DND-41 (cell line): ENCODE results near the gene PCTP.

Source experiments
- ATAC-seq: fragments of 200-7000 bp; cut with Tn5 transposase; 3 replicates; pipeline ENCODE4 v1.9.1; 2021; ENCODE audit warnings: low read depth; ENCODE audit not compliant: insufficient read depth
- DNase-seq: peaks from one replicate; pipeline ENCODE4 v3.0.0-alpha.2; 2020
- H2AFZ ChIP-seq: 2 replicates; pipeline ENCODE4 v1.6.0; 2012; ENCODE audit warnings: low read depth, low read length
- H3K27ac ChIP-seq: 2 replicates; pipeline ENCODE4 v1.5.1; 2012; ENCODE audit warnings: low read length, inconsistent platforms
- H3K27me3 ChIP-seq: fragments of 200-600 bp; sonication (generic); 2 replicates; pipeline ENCODE4 v1.6.0; 2012; ENCODE audit warnings: low read length, mild to moderate bottlenecking, inconsistent platforms; ENCODE audit not compliant: insufficient read depth, poor library complexity
- H3K36me3 ChIP-seq: 2 replicates; pipeline ENCODE4 v1.5.1; 2012; ENCODE audit warnings: low read length, inconsistent platforms; ENCODE audit not compliant: insufficient read depth
- H3K4me1 ChIP-seq: 2 replicates; pipeline ENCODE4 v1.5.1; 2012; ENCODE audit warnings: mild to moderate bottlenecking, low read length; ENCODE audit not compliant: insufficient read depth
- H3K4me2 ChIP-seq: 2 replicates; pipeline ENCODE4 v1.6.0; 2012; ENCODE audit warnings: mild to moderate bottlenecking, moderate library complexity, low read length, inconsistent platforms; ENCODE audit not compliant: insufficient read depth
- H3K4me3 ChIP-seq, 2 experiments: fragments of 200-600 bp in 1 of 2; shearing (Covaris generic) in 1 of 2; 2 replicates each; pipeline ENCODE4 v1.5.1; 2012 to 2016; ENCODE audit warnings: inconsistent platforms in 2 of 2, low read length in 2 of 2, mild to moderate bottlenecking in 2 of 2, low read depth in 1 of 2, moderate library complexity in 1 of 2
- H3K79me2 ChIP-seq: 2 replicates; pipeline ENCODE4 v1.6.0; 2012; ENCODE audit warnings: low read length, inconsistent platforms; ENCODE audit not compliant: insufficient read depth
- H3K9ac ChIP-seq: 2 replicates; pipeline ENCODE4 v1.6.0; 2012; ENCODE audit warnings: low read depth, mild to moderate bottlenecking, inconsistent platforms, low read length, moderate library complexity
- H3K9me3 ChIP-seq: 2 replicates; pipeline ENCODE4 v1.5.1; 2012; ENCODE audit warnings: low read length, moderate library complexity, mild to moderate bottlenecking, inconsistent platforms; ENCODE audit not compliant: insufficient read depth, severe bottlenecking
- H4K20me1 ChIP-seq: 2 replicates; pipeline ENCODE4 v1.6.0; 2012; ENCODE audit warnings: low read length; ENCODE audit not compliant: insufficient read depth
- EZH2 ChIP-seq: IDR thresholded peaks from 3 replicates; pipeline ENCODE4 v1.6.1; 2012; ENCODE audit warnings: borderline replicate concordance, low read depth, mild to moderate bottlenecking, moderate library complexity, low read length, inconsistent platforms; ENCODE audit not compliant: severe bottlenecking
- TF ChIP-seq, protein P1 (sequence below): IDR thresholded peaks from 2 replicates; pipeline ENCODE4 v1.5.1; 2012; ENCODE audit warnings: borderline replicate concordance, low read length, moderate library complexity, mild to moderate bottlenecking; ENCODE audit not compliant: poor library complexity, severe bottlenecking; ENCODE audit errors: extremely low read depth

PCTP gene

DNA sequence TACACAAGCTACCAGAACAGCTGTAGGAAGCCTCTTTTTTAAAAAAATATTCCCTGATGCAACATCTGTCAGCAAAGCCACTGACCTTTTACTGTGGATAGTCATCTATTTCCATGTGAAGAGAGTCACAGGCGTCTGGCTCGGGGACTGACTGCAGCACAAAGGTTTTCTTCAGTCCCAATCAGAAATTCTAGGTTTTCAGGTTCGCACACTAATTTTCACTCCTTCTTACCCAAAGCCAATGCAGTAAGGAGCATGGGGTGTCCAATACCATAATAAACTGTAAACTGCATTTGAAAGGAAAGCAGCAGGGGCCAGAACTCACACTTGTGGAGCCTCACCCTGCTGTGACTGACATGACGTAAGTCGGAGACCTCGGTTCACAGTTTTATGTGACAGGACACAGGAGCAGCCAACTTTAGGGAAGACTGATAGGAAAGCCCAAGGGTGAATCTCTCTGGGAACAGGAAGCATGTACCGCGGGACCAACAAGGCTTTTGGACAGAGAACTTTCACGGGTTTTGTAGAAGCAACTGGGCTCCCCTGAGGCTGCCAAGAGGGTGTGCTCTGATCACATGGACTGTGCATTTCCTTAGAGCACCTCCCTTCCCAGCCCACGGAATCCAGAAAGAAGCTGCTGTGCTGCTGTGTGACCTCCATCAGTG, 19.1 kb upstream of the PCTP start:
- H2AFZ ChIP-seq, result no peak overlapping the region
- no peak overlapping the region for H3K27ac ChIP-seq
- no peaks in the 10 kb centered on the region for H3K27me3 ChIP-seq
- no peak overlapping the region for H3K9ac ChIP-seq
- no peaks in the 10 kb centered on the region for H3K36me3 ChIP-seq
- H3K4me2 ChIP-seq, result no peak overlapping the region
- H4K20me1 ChIP-seq, result no peaks in the 10 kb centered on the region
- no peak for ATAC-seq
- no peak for TF ChIP-seq EZH2
- TF ChIP-seq, protein P1, sequence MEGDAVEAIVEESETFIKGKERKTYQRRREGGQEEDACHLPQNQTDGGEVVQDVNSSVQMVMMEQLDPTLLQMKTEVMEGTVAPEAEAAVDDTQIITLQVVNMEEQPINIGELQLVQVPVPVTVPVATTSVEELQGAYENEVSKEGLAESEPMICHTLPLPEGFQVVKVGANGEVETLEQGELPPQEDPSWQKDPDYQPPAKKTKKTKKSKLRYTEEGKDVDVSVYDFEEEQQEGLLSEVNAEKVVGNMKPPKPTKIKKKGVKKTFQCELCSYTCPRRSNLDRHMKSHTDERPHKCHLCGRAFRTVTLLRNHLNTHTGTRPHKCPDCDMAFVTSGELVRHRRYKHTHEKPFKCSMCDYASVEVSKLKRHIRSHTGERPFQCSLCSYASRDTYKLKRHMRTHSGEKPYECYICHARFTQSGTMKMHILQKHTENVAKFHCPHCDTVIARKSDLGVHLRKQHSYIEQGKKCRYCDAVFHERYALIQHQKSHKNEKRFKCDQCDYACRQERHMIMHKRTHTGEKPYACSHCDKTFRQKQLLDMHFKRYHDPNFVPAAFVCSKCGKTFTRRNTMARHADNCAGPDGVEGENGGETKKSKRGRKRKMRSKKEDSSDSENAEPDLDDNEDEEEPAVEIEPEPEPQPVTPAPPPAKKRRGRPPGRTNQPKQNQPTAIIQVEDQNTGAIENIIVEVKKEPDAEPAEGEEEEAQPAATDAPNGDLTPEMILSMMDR, result no peak
- no peak for DNase-seq
- H3K4me1 ChIP-seq, result no peaks in the 10 kb centered on the region
- H3K9me3 ChIP-seq, result no peaks in the 10 kb centered on the region
- H3K4me3 ChIP-seq, result no peak overlapping the region
- H3K79me2 ChIP-seq, result no peaks in the 10 kb centered on the region

DNA sequence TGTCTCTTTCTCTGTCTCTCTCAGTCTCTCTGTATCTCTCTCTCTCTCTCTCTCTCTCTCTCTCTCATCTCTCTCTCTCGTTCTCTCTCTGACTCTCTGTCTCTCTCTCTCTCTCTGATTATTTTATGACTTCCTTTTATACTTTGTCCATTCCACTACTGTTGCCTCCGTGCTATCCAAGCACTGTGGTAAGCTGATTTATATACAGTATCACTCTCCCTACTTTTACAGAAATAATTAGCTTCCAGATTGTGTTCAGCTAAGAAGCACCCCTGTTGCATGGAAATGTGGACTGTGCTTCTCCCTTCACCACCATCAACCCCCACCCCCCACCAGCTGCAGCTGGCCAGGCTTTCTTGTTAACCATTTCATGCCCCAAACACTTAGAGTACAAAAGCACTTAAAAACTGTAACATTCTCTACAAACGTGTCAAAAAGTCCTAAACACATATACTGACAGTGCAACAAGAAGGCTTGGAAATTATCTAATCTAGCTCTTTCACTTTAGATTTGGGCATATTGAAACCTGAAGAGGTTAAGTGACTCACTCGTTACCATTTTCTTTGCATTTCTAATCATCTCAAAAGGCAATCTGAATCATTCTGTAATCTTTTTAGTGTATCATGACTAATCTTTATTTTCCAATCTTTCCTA, 16.6 kb upstream of the PCTP start:
- Histone ChIP-seq H3K4me3 (no peak overlapping the region), H4K20me1 (no peaks in the 10 kb centered on the region), H3K36me3 (no peaks in the 10 kb centered on the region), H3K9me3 (no peaks in the 10 kb centered on the region), H2AFZ (no peak overlapping the region), H3K4me2 (no peak overlapping the region), H3K4me1 (no peaks in the 10 kb centered on the region), H3K9ac (no peak overlapping the region), H3K27me3 (no peaks in the 10 kb centered on the region), H3K27ac (no peak overlapping the region), H3K79me2 (no peaks in the 10 kb centered on the region)
- ATAC-seq, result no peak
- DNase-seq, result no peak
- TF ChIP-seq, protein P1, result no peak
- no peak for TF ChIP-seq EZH2

DNA sequence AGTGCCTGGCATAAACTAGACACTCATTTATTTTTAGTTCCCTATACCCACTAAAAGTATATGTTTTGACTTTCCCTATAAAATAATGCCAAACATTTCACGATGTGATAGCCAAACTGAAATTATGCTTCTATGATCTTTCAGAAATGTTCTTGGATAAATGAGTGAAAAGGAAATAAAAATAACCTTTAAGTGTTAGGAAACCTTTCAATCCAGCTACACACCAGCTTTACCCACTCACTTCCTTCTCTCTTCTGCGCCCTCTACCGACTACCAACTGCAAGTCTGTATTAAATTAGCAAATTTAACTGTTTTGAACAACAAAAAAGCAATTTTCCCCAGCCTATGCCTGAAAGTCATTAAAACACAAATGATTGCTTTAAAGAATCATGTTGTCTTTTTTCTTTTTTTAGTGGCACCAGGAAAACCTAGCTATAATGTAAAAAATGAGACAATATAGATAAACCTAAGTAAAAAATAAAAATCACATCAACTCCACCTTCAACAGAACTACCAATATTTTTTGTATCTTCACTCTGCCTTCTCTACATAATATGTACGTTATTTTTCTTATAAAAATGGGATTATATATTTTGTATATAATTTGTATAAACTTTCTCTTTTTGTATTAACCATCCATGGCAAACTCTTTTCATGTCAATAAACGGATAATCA, 15.0 kb upstream of the PCTP start:
- ATAC-seq (peak; percentile 66; the same call in 2 of the 3 replicates), DNase-seq (peak; percentile 46)
- Histone ChIP-seq H3K27me3 (no peaks in the 10 kb centered on the region), H3K4me2 (no peak overlapping the region), H3K79me2 (no peaks in the 10 kb centered on the region), H2AFZ (no peak overlapping the region), H3K36me3 (no peaks in the 10 kb centered on the region), H3K4me3 (no peak overlapping the region), H3K27ac (no peak overlapping the region), H3K9me3 (no peaks in the 10 kb centered on the region), H3K9ac (no peak overlapping the region), H3K4me1 (no peaks in the 10 kb centered on the region), H4K20me1 (no peaks in the 10 kb centered on the region)
- TF ChIP-seq EZH2, result no peak
- TF ChIP-seq, protein P1, result peak; percentile 77
